Lower leg skin (tissue), 4 donors: ENCODE results near the gene DET1. TPM values are rescaled to one million over a fixed set of nuclear protein-coding genes. Genes with fewer than 3 reads are reported as not detected.

Source experiments
- DNase-seq, 2 donors: peaks; one replicate each; pipeline ENCODE4 v3.0.0-alpha.2; 2019; ENCODE audit warnings: low spot score in 2 of 2
- H3K4me3 ChIP-seq: fragments of 200-600 bp; sonication (generic); 2 replicates; pipeline ENCODE4 v1.5.1; 2017; ENCODE audit warnings: mild to moderate bottlenecking, low read depth; ENCODE audit not compliant: poor library complexity, severe bottlenecking
- CTCF ChIP-seq, 3 donors: fragments of 450-650 bp; IDR thresholded peaks; one replicate each; pipeline ENCODE4 v1.5.1; 2016; ENCODE audit warnings: antibody characterized with exemption in 3 of 3, mild to moderate bottlenecking in 3 of 3, moderate library complexity in 2 of 3
- POLR2A ChIP-seq, 2 donors: fragments of 450-650 bp; IDR thresholded peaks; one replicate each; pipeline ENCODE4 v1.6.1; 2016 to 2017; ENCODE audit warnings: antibody characterized with exemption in 2 of 2, mild to moderate bottlenecking in 1 of 2, moderate library complexity in 1 of 2
- WGBS, 2 donors: methylation state at CpG; one replicate each; pipeline ENCODE4 v1.1.5; 2018; 5-methylcytosine and 5-hydroxymethylcytosine counted together
- intact Hi-C: fragments of 100-400 bp; cut with DNase I; formaldehyde crosslinking; loops from one replicate; pipeline ENCODE4 v1.15.0; 2023; ENCODE audit warnings: low total_unique reads
- total RNA-seq, 4 donors: library from RNA; depleted of rRNA; stranded (reverse); fragments of >200 nt; gene quantifications; one replicate each; pipeline ENCODE4 v1.1.0, GENCODE V29; 2016

Gene DET1
- total RNA-seq, 4 donors from 2014 or later: 2.5 to 7.0 (median 5.1) TPM

- no peak for DNase-seq
- TF ChIP-seq POLR2A (IDR thresholded peaks at IDR 0.05): no peak
- no peak for TF ChIP-seq CTCF (IDR thresholded peaks at IDR 0.05)
- WGBS, 2 donors: 93 to 100% methylated on average over 2 of the region's 2 CpGs
- intact Hi-C loops: no loop called here
- no peak overlapping the region for H3K4me3 ChIP-seq
Observed at GRCh38 chr15:88511161-88511560, 35.3 kb downstream of the DET1 start.

GRCh38 chr15:88509964-88510363, 36.5 kb downstream of the DET1 start:
- no peak overlapping the region for H3K4me3 ChIP-seq
- no peak for TF ChIP-seq CTCF (IDR thresholded peaks at IDR 0.05)
- TF ChIP-seq POLR2A (IDR thresholded peaks at IDR 0.05): no peak
- DNase-seq: no peak
- intact Hi-C loops: no loop called here

GRCh38 chr15:88509321-88509720, 37.2 kb downstream of the DET1 start:
- 95 to 97% methylated on average over 4 of the region's 4 CpGs for WGBS, 2 donors
- no peak overlapping the region for H3K4me3 ChIP-seq
- no peak for TF ChIP-seq POLR2A (IDR thresholded peaks at IDR 0.05)
- TF ChIP-seq CTCF (IDR thresholded peaks at IDR 0.05): no peak
- intact Hi-C loops: no loop called here
- DNase-seq: no peak

GRCh38 chr15:88506628-88507027, 39.9 kb downstream of the DET1 start:
- intact Hi-C loops: no loop called here
- TF ChIP-seq POLR2A (IDR thresholded peaks at IDR 0.05) (no peak), CTCF (IDR thresholded peaks at IDR 0.05) (no peak)
- H3K4me3 ChIP-seq: no peak overlapping the region
- no peak for DNase-seq

GRCh38 chr15:88505721-88506120, 40.8 kb downstream of the DET1 start:
- TF ChIP-seq CTCF (IDR thresholded peaks at IDR 0.05): no peak
- no peak for TF ChIP-seq POLR2A (IDR thresholded peaks at IDR 0.05)
- H3K4me3 ChIP-seq: no peak overlapping the region
- intact Hi-C loops: no loop called here
- WGBS, 2 donors: 98 to 100% methylated on average over 2 of the region's 2 CpGs
- no peak for DNase-seq

- intact Hi-C loops: no loop called here
- DNase-seq: no peak
- 82 to 87% methylated on average over 1 of the region's 1 CpG for WGBS, 2 donors
- H3K4me3 ChIP-seq: no peak overlapping the region
- no peak for TF ChIP-seq CTCF (IDR thresholded peaks at IDR 0.05)
- TF ChIP-seq POLR2A (IDR thresholded peaks at IDR 0.05): no peak
Observed at GRCh38 chr15:88504445-88504844, 42.0 kb downstream of the DET1 start.
